Fibroblast of pulmonary artery (primary cell): ENCODE data around the gene ZNF516.
"Not testable (repeated sequence)": the region's sequence is repeated elsewhere in the genome, so short reads cannot be mapped to it uniquely, and the experiment has no call there.

Experiments used
- DNase-seq: peaks from one replicate; pipeline ENCODE4 v3.0.0-alpha.2; 2010; ENCODE audit warnings: low read depth
- H3K4me3 ChIP-seq: replicated peaks from 2 replicates; pipeline ENCODE4 v1.5.1; 2011; ENCODE audit warnings: low read depth, mild to moderate bottlenecking, control low read depth, low read length, moderate library complexity
- TF ChIP-seq, protein P1 (sequence below): IDR thresholded peaks from 2 replicates; pipeline ENCODE4 v1.5.1; 2011; ENCODE audit warnings: mild to moderate bottlenecking, control low read depth, low read length, inconsistent platforms; ENCODE audit errors: missing control alignments

ZNF516 gene

DNA sequence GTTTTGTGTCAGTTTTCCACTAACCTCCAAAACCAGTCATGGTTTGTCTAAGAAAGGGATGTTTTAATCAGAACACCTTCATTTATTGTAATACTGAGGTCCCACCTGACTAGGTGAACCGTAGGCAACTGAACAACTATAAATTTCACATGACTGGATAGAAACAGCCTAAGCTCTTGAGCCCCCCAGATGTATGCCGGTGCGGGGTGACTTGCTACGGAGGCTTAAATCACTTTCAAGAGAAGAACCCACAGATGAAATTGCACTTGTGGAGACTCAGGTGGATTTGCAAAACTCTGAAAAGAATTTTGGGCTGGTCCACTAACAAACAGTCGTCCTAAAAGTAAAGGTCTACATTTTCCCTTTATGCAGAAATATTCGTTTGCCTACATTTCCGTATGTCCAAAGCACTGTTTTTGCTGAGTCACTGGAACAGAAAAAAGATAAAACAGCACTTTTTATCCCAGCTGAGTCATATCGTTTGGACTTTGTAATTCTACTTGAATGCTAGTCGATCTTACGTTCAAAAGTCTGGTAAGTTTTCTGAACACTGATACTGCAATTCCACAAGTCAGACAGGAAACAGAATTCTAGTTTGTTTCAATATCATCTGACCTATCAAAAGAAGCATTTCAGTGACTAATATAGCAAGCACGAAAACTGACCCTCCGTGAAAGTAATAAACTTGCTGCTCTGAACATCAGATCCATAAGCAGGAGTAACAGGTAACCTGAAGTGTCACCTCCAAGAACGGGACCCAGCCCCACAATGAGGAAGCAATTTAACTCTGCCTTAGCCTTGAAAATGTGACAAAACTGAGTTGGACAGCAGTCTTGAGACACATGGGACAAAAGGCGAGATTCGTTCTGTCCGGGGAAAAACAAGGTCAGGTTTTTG lies 18.1 kb downstream of the ZNF516 start:
- DNase-seq: peak; percentile 95
- peak overlapping the region; percentile 53 for H3K4me3 ChIP-seq
- TF ChIP-seq, protein P1, sequence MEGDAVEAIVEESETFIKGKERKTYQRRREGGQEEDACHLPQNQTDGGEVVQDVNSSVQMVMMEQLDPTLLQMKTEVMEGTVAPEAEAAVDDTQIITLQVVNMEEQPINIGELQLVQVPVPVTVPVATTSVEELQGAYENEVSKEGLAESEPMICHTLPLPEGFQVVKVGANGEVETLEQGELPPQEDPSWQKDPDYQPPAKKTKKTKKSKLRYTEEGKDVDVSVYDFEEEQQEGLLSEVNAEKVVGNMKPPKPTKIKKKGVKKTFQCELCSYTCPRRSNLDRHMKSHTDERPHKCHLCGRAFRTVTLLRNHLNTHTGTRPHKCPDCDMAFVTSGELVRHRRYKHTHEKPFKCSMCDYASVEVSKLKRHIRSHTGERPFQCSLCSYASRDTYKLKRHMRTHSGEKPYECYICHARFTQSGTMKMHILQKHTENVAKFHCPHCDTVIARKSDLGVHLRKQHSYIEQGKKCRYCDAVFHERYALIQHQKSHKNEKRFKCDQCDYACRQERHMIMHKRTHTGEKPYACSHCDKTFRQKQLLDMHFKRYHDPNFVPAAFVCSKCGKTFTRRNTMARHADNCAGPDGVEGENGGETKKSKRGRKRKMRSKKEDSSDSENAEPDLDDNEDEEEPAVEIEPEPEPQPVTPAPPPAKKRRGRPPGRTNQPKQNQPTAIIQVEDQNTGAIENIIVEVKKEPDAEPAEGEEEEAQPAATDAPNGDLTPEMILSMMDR: no peak

DNA sequence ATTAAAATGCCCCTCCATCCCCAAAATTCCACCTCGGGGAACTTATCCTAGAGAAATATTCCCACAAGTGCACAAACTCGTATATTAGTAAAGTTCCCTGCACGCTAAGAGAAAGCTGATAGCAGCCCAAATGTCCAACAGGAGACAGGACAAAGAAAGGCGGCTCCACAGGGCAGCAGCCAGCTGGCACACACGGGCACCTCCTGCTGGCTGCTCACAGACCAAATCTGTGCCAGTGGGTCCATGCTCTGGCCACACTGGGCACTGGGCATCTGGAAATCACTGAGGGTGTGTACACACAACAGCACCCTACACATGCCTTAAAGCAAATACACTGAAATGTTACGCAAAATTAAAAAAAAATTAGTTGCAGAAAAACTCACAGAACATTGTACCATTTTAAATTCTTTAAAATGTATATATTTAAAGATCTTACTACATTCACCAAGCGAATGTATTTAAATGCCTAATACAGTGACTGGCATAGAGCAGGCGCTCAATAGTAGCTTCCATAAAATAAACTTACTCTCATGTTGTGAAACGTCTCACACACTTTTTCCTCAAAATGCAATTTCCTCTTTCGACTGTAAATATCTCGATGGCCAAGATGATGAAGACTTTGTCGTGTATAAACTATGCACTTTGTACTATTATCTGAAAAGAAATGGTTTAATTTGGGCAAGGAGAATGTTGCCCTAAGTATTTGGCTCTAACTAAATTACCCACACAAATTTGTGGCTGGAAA lies 19.4 kb downstream of the ZNF516 start:
- TF ChIP-seq, protein P1: no peak
- no peak overlapping the region for H3K4me3 ChIP-seq

DNA sequence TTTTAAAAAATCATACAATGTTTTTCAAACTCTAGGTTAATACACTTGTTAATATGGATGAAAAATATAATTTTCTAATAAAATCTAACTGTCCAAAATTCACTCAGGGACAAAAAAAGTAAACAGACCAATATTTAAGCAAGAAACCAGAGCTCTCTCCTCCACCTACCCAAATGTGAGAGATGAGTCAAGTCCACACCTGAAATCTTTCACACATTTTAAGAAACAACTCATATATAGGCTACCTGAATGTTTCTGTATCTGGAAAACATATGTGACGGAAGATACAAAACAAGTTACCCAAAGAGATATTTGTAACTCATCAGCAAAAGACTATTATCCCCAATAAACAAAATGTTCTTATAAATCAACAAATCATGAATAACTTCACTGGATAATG lies 20.2 kb downstream of the ZNF516 start:
- H3K4me3 ChIP-seq: no peak overlapping the region
- no peak for DNase-seq
- TF ChIP-seq, protein P1: no peak

More for the DNA sequence above, 19.4 kb downstream of the ZNF516 start:
- DNase-seq: no peak

DNA sequence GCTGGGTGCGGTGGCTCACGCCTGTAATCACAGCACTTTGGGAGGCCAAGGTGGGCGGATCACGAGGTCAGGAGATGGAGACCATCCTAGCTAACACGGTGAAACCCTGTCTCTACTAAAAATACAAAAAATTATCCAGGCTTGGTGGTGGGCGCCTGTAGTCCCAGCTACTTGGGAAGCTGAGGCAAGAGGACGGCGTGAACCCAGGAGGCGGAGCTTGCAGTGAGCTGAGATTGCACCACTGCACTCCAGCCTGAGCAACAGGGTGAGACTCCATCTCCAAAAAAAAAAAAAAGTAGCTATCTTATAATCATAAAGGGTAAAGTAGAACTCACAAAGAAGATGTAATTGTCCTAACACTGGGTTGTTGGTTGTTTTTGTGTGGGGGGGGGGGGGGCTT lies 21.5 kb downstream of the ZNF516 start:
- not testable (repeated sequence) for H3K4me3 ChIP-seq, DNase-seq

DNA sequence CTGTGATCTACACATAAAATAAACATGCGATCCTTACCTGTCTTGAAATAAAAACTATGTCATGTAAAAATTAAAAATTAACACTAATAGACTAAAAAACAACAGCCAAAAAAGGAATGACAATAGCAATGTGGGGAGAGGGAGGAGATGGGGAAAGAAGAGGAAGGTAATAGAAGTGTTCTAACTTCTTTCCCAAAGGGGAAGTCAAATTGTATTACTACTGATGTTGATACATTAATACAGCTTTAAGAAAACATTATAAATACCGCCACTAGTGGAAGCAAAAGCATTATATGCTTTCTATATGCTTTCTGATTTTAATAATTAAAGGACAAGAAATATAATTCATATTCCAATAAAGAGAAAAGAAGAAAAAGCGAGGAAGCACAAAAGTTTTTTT lies 22.2 kb downstream of the ZNF516 start:
- TF ChIP-seq, protein P1: no peak
- H3K4me3 ChIP-seq: no peak overlapping the region

DNA sequence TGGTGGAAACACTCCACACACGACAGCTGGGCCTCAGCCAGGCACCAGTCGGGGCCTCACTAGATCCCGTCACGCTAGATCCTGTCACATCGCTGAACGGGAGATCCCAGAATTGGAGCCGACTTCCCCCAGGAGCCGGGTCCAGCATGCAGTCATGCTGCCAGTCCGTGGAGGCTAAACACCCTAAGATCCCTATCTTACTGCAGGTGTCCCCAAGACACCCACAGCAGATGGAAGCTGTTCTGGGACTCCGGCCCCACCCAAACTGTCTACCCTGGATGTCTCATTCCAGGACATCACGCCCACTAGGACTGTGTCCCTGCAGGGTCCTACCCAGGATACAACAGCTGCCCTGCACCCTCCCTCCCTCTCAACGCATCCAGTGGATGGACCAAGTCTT lies 23.4 kb downstream of the ZNF516 start:
- H3K4me3 ChIP-seq: no peak overlapping the region
- TF ChIP-seq, protein P1: no peak
- no peak for DNase-seq

More for the DNA sequence above, 22.2 kb downstream of the ZNF516 start:
- DNase-seq: no peak
